Gastroesophageal sphincter (tissue), 3 donors: ENCODE results near the gene PHF2.

Experiments
- EP300 ChIP-seq: sonication (generic); formaldehyde crosslinking; IDR thresholded peaks from one replicate; pipeline ENCODE4 v1.6.1; 2017; ENCODE audit warnings: antibody characterized with exemption, mild to moderate bottlenecking
- POLR2A ChIP-seq, 2 donors: fragments of 450-650 bp; IDR thresholded peaks; one replicate each; pipeline ENCODE4 v1.6.1; 2017; ENCODE audit warnings: antibody characterized with exemption in 2 of 2, mild to moderate bottlenecking in 2 of 2, moderate library complexity in 1 of 2
- POLR2AphosphoS5 ChIP-seq: sonication (generic); formaldehyde crosslinking; IDR thresholded peaks from one replicate; pipeline ENCODE4 v1.6.1; 2017; ENCODE audit warnings: antibody characterized with exemption
- TF ChIP-seq, protein P1 (sequence below), 4 experiments: fragments of 200-600 bp in 2 of 4; fragments of 450-650 bp in 2 of 4; sonication (generic) in 1 of 4; IDR thresholded peaks; one replicate each; pipeline ENCODE4 v1.5.1; 2017 to 2019; ENCODE audit warnings: antibody characterized with exemption in 4 of 4, mild to moderate bottlenecking in 2 of 4, moderate library complexity in 2 of 4

DNA sequence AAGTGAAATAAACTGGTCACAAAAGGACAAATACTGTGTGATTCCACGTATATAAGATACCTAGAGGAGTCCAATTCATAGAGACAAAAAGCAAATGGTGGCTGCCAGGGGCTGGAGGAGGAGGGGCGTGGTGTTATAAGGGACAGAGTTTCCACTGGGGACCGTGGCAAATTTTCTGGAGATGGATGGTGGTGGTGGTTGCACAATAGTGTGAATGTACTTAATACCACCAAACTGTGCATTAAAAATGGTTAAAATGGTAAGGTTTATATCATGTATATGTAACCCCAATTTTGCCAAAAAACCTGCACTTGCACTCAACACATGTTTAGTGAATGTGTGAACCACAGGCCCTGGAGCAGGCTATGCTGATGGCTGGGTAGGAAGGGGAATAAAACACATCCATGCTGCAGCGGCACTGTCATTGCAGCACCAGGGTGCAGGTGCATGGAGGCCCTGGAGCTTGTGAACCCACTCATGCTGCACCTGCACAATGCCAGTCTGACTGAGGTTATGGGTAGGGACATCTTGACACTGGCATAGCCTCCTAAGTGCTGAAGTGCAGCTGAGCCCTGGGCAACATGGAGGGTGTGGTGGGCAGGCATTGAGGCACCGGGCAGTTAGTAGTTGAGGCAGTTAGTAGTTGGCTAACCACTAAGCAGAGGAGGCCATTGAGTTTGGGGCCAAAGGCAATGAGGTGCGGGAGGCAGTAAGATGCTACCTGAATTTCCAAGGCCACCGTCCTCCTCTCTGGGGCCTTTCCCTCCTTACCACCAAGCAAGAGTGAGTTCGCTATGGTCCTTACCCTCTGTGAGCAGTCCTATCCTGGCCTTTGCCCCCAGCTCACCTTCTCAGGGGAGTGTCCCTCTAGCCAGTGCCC lies 3.5 kb upstream of the PHF2 start:
- TF ChIP-seq, protein P1, sequence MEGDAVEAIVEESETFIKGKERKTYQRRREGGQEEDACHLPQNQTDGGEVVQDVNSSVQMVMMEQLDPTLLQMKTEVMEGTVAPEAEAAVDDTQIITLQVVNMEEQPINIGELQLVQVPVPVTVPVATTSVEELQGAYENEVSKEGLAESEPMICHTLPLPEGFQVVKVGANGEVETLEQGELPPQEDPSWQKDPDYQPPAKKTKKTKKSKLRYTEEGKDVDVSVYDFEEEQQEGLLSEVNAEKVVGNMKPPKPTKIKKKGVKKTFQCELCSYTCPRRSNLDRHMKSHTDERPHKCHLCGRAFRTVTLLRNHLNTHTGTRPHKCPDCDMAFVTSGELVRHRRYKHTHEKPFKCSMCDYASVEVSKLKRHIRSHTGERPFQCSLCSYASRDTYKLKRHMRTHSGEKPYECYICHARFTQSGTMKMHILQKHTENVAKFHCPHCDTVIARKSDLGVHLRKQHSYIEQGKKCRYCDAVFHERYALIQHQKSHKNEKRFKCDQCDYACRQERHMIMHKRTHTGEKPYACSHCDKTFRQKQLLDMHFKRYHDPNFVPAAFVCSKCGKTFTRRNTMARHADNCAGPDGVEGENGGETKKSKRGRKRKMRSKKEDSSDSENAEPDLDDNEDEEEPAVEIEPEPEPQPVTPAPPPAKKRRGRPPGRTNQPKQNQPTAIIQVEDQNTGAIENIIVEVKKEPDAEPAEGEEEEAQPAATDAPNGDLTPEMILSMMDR (IDR thresholded peaks at IDR 0.05): no peak
- TF ChIP-seq POLR2A (IDR thresholded peaks at IDR 0.05) (no peak), POLR2AphosphoS5 (no peak), EP300 (no peak)
